ENCODE data around the gene HNRNPA3. TPM values are rescaled to one million over a fixed set of nuclear protein-coding genes. Genes with fewer than 3 reads are reported as not detected.
"Not testable (repeated sequence)": the region's sequence is repeated elsewhere in the genome, so short reads cannot be mapped to it uniquely, and the experiment has no call there.

Gene HNRNPA3
- total and polyA plus RNA-seq, 2 donors (not counting 3 experiments of a cell fraction or from before 2014, with no cell fraction given), result 57.5 to 316 TPM

DNA sequence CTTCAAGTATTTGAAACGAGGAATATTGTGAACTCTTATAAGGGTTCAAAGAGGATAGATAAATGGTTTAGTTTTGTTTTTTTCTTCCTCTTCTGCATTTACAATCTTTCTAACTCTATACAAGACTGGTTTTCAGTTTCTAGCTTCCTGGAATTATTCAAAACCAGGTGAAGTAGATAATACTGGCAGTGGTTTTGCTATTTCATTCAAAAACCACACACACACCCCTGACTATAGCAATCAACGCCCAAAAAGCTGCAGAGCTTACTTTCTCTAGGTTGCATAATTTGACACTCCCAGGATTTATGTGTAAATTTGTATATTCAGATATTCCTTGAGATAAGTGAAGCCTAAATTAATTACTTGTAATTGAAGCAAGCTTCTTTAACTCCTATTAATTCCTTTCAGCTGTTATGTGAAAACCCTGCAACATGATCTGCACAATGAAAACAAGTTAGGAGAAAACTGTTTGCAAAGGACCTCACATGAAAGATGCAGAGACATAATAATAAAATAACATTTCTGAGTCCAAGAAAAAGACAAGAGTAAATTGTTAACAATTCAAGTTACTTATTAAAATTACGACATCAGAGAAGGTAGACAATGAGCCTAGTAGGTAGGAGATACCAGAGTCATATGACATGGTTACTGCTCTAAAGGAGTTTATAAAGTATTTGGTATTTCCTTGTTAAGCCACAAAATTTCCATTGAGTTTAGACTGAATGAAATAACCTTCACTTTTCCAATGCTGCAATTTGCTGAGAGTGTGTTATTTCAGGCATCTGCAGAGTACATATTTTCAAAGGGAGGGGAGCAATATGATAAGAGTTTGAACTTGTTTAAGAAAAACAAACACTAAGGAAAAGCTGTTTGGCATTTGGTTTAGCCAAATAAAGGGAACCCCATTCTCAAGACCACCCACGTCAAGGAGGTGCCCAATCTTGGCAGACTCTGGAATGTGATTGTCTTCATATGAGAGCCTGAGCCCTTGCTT lies 53.5 kb downstream of the HNRNPA3 start:
- H3K9me1 ChIP-seq (replicated peaks; ENCODE audit: control insufficient read depth, extremely low read depth, insufficient read depth, low read length), result no peaks in the 10 kb centered on the region
- dilution Hi-C loops (cut with MboI; ENCODE audit: extremely low pct_ligation_motif_present, low sequenced_read_pairs) (no loop called here), intact Hi-C loops (cut with micrococcal nuclease) (loop anchor here (1.0 to 5.0 kb wide), 4 partner anchors 7 to 353 kb away; a partner anchor contains a TSS)
- no TSS peak for BruUV-seq (replicated peaks)
- TF ChIP-seq FOS (IDR thresholded peaks at IDR 0.05; ENCODE audit: borderline replicate concordance, insufficient read depth, low read length) (no peak), MAX (IDR thresholded peaks at IDR 0.05; ENCODE audit: insufficient read depth, insufficient read length) (no peak), EZH2 (IDR thresholded peaks at IDR 0.05; ENCODE audit: borderline replicate concordance, low read depth, low read length, severe bottlenecking) (no peak), JUN (IDR thresholded peaks at IDR 0.05; ENCODE audit: borderline replicate concordance, insufficient read depth, insufficient read length, low read depth) (no peak), POLR2A (IDR thresholded peaks at IDR 0.05; ENCODE audit: low read depth, low read length) (no peak), POLR2AphosphoS5 (IDR thresholded peaks at IDR 0.05; ENCODE audit: insufficient read depth, low read depth, low read length) (no peak), MYC (IDR thresholded peaks at IDR 0.05; ENCODE audit: low read depth, low read length) (no peak), GATA2 (IDR thresholded peaks at IDR 0.05; ENCODE audit: insufficient read depth, insufficient read length, low read depth, low read length) (no peak)
- TF ChIP-seq, protein P1, sequence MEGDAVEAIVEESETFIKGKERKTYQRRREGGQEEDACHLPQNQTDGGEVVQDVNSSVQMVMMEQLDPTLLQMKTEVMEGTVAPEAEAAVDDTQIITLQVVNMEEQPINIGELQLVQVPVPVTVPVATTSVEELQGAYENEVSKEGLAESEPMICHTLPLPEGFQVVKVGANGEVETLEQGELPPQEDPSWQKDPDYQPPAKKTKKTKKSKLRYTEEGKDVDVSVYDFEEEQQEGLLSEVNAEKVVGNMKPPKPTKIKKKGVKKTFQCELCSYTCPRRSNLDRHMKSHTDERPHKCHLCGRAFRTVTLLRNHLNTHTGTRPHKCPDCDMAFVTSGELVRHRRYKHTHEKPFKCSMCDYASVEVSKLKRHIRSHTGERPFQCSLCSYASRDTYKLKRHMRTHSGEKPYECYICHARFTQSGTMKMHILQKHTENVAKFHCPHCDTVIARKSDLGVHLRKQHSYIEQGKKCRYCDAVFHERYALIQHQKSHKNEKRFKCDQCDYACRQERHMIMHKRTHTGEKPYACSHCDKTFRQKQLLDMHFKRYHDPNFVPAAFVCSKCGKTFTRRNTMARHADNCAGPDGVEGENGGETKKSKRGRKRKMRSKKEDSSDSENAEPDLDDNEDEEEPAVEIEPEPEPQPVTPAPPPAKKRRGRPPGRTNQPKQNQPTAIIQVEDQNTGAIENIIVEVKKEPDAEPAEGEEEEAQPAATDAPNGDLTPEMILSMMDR (IDR thresholded peaks at IDR 0.05; ENCODE audit: extremely low read depth in 1 of 2, insufficient read depth in 1 of 2, low read depth in 1 of 2, low read length in 2 of 2), result no peak
- H3K4me3 ChIP-seq (replicated peaks in 1 of 3; ENCODE audit: insufficient read depth in 1 of 3, low read depth in 1 of 3, low read length in 3 of 3), result peak overlapping the region in 1 of 3 experiments; percentile 98
- peak overlapping the region; percentile 97 for H3K9ac ChIP-seq (replicated peaks; ENCODE audit: extremely low read depth, insufficient read depth, low read length)
- H3K4me2 ChIP-seq (ENCODE audit: insufficient read depth, low read length), result peak overlapping the region; percentile 71
- H3K36me3 ChIP-seq (ENCODE audit: control insufficient read depth in 2 of 2, extremely low read depth in 1 of 2, insufficient read depth in 2 of 2, low read length in 2 of 2), result no peaks in the 10 kb centered on the region
- CTCF ChIA-PET, result interaction anchor here (1.1 to 4.8 kb wide), 6 partner anchors 15 to 152 kb away, joined by 6 to 136 read pairs (median 28); no protein-coding TSS in a partner anchor
- peaks cover 21% of the 10 kb centered on the region for H3K4me1 ChIP-seq (ENCODE audit: control insufficient read depth, extremely low read depth, insufficient read depth, low read length)
- H3K9me3 ChIP-seq (replicated peaks; ENCODE audit: control insufficient read depth, insufficient read depth, low read length), result no peaks in the 10 kb centered on the region
- H3K27ac ChIP-seq (ENCODE audit: insufficient read depth, low read depth, low read length), result peak overlapping the region; percentile 94
- no peak for FAIRE-seq
- H2AFZ ChIP-seq (ENCODE audit: low read depth, low read length), result no peak overlapping the region
- POLR2A ChIA-PET, result interaction anchor here (2.9 kb wide), 1 partner anchor 11 kb away, joined by 12 read pairs; no protein-coding TSS in a partner anchor
- H3K27me3 ChIP-seq (ENCODE audit: control insufficient read depth in 2 of 2, insufficient read depth in 2 of 2, low read length in 2 of 2), result no peaks in the 10 kb centered on the region
- peaks cover 31% of the 10 kb centered on the region for H3K79me2 ChIP-seq (ENCODE audit: control insufficient read depth, insufficient read depth, low read length)
- DNase-seq (ENCODE audit: low read depth, low spot score), result peak; percentile 43
- peaks cover 9% of the 10 kb centered on the region for H4K20me1 ChIP-seq (replicated peaks; ENCODE audit: control insufficient read depth, extremely low read depth, insufficient read depth, low read length)

DNA sequence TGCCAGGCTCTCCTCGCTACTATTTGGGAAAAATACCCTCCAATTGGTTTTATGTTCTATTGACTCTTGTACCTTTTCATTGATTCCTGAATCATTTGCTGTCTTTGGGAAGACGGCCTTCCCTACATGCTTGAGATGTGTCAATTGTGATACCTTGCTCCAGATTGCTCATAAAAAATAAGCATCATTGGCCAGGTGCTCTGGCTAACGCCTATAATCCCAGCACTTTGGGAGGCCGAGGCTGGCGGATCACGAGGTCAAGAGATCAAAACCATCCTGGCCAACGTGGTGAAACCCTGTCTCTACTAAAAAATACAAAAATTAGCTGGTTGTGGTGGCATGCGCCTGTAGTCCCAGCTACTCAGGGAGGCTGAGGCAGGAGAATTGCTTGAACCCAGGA lies 54.4 kb downstream of the HNRNPA3 start:
- FAIRE-seq; H4K20me1 ChIP-seq (replicated peaks; ENCODE audit: control insufficient read depth, extremely low read depth, insufficient read depth, low read length); H3K27me3 ChIP-seq (ENCODE audit: control insufficient read depth in 2 of 2, insufficient read depth in 2 of 2, low read length in 2 of 2); BruUV-seq (replicated peaks); dilution Hi-C loops (cut with MboI; ENCODE audit: extremely low pct_ligation_motif_present, low sequenced_read_pairs); H3K36me3 ChIP-seq (ENCODE audit: control insufficient read depth in 2 of 2, extremely low read depth in 1 of 2, insufficient read depth in 2 of 2, low read length in 2 of 2); H2AFZ ChIP-seq (ENCODE audit: low read depth, low read length); H3K9ac ChIP-seq (replicated peaks; ENCODE audit: extremely low read depth, insufficient read depth, low read length); H3K9me1 ChIP-seq (replicated peaks; ENCODE audit: control insufficient read depth, extremely low read depth, insufficient read depth, low read length); DNase-seq (ENCODE audit: low read depth, low spot score); H3K4me2 ChIP-seq (ENCODE audit: insufficient read depth, low read length); POLR2A ChIA-PET; H3K9me3 ChIP-seq (replicated peaks; ENCODE audit: control insufficient read depth, insufficient read depth, low read length); H3K4me3 ChIP-seq (replicated peaks in 1 of 3; ENCODE audit: insufficient read depth in 1 of 3, low read depth in 1 of 3, low read length in 3 of 3); H3K27ac ChIP-seq (ENCODE audit: insufficient read depth, low read depth, low read length): not testable (repeated sequence)
- peaks cover 13% of the 10 kb centered on the region for H3K4me1 ChIP-seq (ENCODE audit: control insufficient read depth, extremely low read depth, insufficient read depth, low read length)
- intact Hi-C loops (cut with micrococcal nuclease), result loop anchor here (5.0 kb wide), 1 partner anchor 335 kb away; no protein-coding TSS in a partner anchor
- CTCF ChIA-PET, result interaction anchor here (0.9 to 4.8 kb wide), 2 partner anchors 29 to 102 kb away, joined by 3 to 136 read pairs; no protein-coding TSS in a partner anchor
- H3K79me2 ChIP-seq (ENCODE audit: control insufficient read depth, insufficient read depth, low read length), result peaks cover 23% of the 10 kb centered on the region

Data from endothelial cell of umbilical vein (primary cell).